ENCODE measurements around the gene ANAPC16.

The ANAPC16 gene

GRCh38 chr10:72257051-72257892 is 41.5 kb downstream of the ANAPC16 start:
- TF ChIP-seq ZNF565 (CRISPR knock-in tag; conservative IDR thresholded peaks at IDR 0.05; ENCODE audit: low read depth) (no peak), ZC3H10 (CRISPR knock-in tag; IDR thresholded peaks at IDR 0.05) (no peak), CREB5 (CRISPR knock-in tag; IDR thresholded peaks at IDR 0.05; ENCODE audit: low read depth) (no peak)
- TF ChIP-seq, protein P1, sequence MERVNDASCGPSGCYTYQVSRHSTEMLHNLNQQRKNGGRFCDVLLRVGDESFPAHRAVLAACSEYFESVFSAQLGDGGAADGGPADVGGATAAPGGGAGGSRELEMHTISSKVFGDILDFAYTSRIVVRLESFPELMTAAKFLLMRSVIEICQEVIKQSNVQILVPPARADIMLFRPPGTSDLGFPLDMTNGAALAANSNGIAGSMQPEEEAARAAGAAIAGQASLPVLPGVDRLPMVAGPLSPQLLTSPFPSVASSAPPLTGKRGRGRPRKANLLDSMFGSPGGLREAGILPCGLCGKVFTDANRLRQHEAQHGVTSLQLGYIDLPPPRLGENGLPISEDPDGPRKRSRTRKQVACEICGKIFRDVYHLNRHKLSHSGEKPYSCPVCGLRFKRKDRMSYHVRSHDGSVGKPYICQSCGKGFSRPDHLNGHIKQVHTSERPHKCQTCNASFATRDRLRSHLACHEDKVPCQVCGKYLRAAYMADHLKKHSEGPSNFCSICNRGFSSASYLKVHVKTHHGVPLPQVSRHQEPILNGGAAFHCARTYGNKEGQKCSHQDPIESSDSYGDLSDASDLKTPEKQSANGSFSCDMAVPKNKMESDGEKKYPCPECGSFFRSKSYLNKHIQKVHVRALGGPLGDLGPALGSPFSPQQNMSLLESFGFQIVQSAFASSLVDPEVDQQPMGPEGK (CRISPR knock-in tag; IDR thresholded peaks at IDR 0.05; ENCODE audit: borderline replicate concordance), result no peak
- no peak for ATAC-seq

- TF ChIP-seq ARNTL (CRISPR knock-in tag; IDR thresholded peaks at IDR 0.05; ENCODE audit: borderline replicate concordance, low read depth), result no peak
- TF ChIP-seq ZNF565 (CRISPR knock-in tag; conservative IDR thresholded peaks at IDR 0.05; ENCODE audit: low read depth), result no peak
- TF ChIP-seq, protein P1 (CRISPR knock-in tag; IDR thresholded peaks at IDR 0.05; ENCODE audit: borderline replicate concordance), result no peak
- no peak for ATAC-seq
Measured at GRCh38 chr10:72258617-72259016, 42.8 kb downstream of the ANAPC16 start.

DNA sequence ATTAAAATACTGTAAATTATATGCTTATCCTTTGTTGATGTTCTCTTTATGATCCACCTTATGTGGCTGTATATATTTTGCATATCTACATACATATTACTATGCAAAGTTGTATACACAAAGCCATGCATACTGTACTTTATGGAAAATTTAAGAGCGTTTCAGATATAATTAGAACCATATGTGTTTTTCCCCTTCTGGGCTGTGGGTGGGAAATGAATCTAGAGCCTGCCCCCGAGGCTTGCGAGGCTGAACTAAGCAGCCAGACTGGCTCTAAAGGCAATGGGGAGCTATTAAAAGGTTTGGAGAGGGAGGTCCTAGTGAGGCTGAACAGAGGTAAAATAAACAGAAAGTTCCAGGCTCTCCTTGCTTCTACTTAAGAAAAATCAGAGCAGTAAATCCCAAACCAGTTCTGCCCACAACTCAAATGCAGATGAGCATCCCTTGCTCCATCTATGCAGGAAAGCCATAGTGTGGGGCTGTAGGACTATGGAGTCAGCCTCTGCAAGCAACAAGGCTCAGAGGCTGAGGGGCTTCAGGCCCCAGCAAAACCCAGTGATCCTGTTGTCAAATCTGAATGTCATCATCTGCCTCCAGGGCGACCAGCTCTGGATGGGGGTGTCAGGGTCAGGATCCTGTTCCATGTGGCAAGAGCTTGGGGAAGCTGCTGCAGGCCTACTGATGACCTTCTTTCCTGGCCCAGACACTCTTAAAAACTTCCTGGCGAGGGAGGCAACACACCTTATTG is 43.9 kb downstream of the ANAPC16 start:
- ATAC-seq, result peak; percentile 46
- no peak for TF ChIP-seq ISL1 (CRISPR knock-in tag; IDR thresholded peaks at IDR 0.05)
- no peak for TF ChIP-seq CSRNP3 (CRISPR knock-in tag; IDR thresholded peaks at IDR 0.05)
- peak; percentile 72 for TF ChIP-seq TCF4 (CRISPR knock-in tag; IDR thresholded peaks at IDR 0.05; ENCODE audit: borderline replicate concordance)
- TF ChIP-seq GLIS3 (CRISPR knock-in tag; IDR thresholded peaks at IDR 0.05), result no peak
- no peak for TF ChIP-seq RARB (CRISPR knock-in tag; IDR thresholded peaks at IDR 0.05)

DNA sequence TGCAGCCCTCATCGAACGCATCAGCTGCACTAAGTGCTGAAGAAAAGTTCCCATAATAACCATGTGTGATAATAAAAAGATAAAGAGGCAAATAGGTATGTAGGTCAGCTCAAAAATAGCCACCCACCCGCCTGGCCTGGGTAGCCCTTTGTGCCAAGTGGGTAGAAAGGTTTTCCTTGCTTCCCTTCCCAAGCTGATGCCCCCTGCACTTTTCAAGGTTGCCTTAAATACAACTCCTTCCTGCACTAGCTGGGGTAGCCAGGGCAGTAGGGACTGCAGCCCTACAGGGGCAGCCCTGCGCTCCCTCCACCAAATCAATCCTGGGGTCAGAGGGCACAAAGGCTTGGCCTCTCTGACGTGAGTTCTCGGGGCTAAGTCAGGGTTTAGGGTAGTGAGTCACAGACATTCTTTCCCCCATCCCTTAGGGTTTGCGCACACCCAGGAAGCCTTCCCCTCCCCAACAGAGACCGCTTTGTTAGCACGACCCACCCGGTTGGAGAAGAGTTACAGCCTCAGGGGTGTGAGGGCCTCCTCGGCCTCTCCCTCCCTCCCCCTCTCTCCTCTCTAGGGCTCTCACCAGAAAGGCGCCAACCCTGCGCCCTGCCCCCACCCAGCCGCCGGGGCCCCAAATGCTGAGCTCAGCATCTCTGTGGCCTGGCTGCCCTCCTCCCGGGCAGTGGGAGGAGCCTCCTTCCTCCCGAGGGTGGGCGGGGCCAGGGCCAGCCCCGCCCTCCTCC is 44.6 kb downstream of the ANAPC16 start:
- TF ChIP-seq GLIS3 (CRISPR knock-in tag; IDR thresholded peaks at IDR 0.05), result 0 out of 2 replicates have a peak, but pooled peaks have one; percentile 36
- no peak for TF ChIP-seq PPARA (CRISPR knock-in tag; IDR thresholded peaks at IDR 0.05; ENCODE audit: borderline replicate concordance)
- TF ChIP-seq, protein P2, sequence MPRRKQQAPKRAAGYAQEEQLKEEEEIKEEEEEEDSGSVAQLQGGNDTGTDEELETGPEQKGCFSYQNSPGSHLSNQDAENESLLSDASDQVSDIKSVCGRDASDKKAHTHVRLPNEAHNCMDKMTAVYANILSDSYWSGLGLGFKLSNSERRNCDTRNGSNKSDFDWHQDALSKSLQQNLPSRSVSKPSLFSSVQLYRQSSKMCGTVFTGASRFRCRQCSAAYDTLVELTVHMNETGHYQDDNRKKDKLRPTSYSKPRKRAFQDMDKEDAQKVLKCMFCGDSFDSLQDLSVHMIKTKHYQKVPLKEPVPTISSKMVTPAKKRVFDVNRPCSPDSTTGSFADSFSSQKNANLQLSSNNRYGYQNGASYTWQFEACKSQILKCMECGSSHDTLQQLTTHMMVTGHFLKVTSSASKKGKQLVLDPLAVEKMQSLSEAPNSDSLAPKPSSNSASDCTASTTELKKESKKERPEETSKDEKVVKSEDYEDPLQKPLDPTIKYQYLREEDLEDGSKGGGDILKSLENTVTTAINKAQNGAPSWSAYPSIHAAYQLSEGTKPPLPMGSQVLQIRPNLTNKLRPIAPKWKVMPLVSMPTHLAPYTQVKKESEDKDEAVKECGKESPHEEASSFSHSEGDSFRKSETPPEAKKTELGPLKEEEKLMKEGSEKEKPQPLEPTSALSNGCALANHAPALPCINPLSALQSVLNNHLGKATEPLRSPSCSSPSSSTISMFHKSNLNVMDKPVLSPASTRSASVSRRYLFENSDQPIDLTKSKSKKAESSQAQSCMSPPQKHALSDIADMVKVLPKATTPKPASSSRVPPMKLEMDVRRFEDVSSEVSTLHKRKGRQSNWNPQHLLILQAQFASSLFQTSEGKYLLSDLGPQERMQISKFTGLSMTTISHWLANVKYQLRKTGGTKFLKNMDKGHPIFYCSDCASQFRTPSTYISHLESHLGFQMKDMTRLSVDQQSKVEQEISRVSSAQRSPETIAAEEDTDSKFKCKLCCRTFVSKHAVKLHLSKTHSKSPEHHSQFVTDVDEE (CRISPR knock-in tag; IDR thresholded peaks at IDR 0.05), result no peak
- ATAC-seq, result peak; percentile 83

Measured in SK-N-SH treated with all-trans-retinoic acid at 6 μM for 48 hours (cell line).